HG02870 (cell line): ENCODE data around the gene VPS18.

Experiments
- ATAC-seq: cut with Tn5 transposase; IDR thresholded peaks from one replicate; pipeline ENCODE4 v1.9.1; 2021; ENCODE audit warnings: mild to moderate bottlenecking, moderate library complexity; ENCODE audit not compliant: unreplicated experiment

The VPS18 gene

DNA sequence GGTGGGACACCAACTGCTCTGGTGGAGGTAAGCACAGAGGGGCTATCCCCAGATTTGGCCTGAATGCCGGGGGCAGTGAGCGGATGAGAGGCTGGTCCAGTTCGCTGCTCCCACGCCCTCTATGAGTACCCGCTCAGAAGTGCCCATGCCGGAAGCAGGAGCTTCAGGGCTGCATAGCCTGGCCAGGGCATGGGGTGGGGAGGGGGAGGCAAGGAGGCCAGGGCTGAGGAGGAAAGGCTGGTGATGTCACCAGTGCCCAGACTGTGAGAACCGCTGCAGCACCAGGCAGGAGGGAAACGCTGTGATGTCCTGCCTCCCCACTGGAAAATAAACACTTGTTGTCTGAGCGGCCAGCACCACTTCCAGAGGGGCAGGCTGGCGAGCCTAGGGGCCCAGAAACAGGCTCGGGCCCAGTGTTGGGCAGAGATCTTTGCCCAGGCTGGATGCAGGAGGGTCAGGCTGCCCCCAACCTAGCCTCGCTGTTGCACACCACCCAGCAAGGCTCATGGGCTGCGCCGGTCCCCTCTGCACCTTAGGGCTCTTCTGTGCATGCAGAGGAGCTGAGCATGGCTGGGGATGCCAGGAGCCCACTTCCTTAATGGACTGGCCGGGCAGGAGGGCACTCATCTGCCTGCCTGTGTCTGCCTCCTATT is 24.0 kb downstream of the VPS18 start:
- no peak for ATAC-seq

DNA sequence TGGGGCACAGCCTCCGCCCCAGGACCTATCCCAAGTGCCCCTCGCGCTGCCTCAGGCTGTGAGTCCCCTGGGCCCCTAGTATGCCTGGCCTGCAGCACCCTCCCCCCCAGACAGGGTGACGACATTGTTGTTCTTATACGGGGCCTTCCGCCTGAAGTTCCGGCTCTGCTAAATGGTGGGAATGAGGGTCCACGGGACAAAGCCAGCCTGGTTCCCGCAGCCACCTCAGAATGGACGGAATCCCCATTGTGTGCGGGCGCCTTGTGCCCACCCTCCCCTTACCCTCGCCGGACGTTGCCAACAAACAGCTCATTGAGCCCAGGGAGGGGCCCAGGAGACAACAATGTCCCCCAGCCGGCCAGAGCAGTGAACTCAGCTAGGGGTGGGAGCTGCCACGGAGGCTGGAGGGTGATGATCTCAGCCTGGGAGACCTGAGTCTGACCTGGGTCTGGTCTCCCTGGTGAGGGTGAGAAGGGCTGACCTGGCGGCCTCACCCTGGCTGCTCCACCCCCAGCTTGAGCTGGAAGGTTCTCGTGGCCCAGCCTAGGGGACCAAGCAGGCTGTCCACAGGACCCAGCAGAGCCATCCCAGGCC is 24.6 kb downstream of the VPS18 start:
- ATAC-seq: no peak

GRCh38 chr15:40921949-40922607 is 27.8 kb downstream of the VPS18 start:
- no peak for ATAC-seq

- no peak for ATAC-seq
Observed at GRCh38 chr15:40922608-40923005, 28.4 kb downstream of the VPS18 start.

DNA sequence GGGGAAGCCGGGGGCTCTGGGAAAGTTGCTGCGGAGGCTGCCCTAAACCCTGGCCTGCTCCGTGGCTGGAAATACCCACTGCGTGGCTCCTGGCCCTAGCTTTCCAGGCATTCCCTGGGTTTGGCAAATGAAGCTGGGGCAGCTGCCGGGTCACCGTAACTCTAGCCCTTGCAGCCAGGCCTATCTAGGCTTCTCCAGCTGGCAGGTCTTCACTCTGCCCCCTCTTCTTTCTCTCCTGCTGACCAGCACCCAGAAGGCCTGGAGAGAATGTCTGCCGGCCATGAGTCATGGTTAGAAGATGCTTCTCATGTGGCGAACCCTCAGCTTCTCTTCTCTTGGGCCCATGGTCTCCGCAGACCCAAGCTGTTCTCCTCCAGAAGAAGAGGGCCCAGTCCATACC is 29.3 kb downstream of the VPS18 start:
- ATAC-seq: no peak

DNA sequence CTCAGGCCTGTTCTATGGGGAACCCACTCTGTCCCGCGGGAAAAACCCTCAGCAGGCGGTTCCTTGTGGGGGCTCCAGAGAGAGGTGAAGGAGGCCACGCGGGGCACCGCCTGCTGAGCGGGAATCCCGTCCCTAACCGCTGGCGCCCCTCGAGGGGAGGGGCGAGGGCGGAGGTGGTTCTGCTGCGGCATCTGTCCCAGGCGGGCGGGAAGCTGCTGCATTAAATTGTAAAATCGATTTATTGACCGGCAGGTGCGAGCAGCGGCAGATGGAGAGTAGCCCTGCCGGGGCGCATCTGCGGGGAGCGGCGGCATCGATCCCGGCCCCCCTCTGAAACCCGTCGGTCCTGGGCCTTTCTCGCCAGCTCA is 31.2 kb downstream of the VPS18 start:
- no peak for ATAC-seq

- ATAC-seq: no peak
Observed at GRCh38 chr15:40925863-40926658, 31.8 kb downstream of the VPS18 start.

GRCh38 chr15:40926659-40927494 is 32.6 kb downstream of the VPS18 start:
- no peak for ATAC-seq

DNA sequence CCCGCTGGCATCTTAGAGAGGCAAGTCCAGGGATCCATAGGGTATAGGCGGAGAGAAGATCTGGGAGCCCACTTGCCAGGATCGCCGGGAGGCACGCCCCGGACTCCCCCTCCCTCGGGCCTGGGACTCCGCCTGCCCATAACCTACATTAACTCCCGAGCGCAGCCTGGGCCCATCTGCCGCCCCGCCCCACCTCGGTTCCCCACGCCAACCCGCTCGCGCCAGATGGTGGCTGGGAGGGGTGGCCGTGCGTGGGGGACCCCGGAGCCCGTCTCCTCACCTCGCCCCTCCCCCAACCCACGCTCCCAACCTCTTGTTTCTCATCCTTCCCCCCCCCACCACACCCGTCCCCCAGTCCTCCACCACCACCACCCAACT is 33.2 kb downstream of the VPS18 start:
- no peak for ATAC-seq

GRCh38 chr15:40927873-40928806 is 33.9 kb downstream of the VPS18 start:
- no peak for ATAC-seq

- ATAC-seq: no peak
Observed at GRCh38 chr15:40928821-40929659, 34.8 kb downstream of the VPS18 start, which contains the start of gene DLL4. Gene DLL4 (plus strand): TSS chr15:40929340. CDS start chr15:40929669, 329 bp downstream.

DNA sequence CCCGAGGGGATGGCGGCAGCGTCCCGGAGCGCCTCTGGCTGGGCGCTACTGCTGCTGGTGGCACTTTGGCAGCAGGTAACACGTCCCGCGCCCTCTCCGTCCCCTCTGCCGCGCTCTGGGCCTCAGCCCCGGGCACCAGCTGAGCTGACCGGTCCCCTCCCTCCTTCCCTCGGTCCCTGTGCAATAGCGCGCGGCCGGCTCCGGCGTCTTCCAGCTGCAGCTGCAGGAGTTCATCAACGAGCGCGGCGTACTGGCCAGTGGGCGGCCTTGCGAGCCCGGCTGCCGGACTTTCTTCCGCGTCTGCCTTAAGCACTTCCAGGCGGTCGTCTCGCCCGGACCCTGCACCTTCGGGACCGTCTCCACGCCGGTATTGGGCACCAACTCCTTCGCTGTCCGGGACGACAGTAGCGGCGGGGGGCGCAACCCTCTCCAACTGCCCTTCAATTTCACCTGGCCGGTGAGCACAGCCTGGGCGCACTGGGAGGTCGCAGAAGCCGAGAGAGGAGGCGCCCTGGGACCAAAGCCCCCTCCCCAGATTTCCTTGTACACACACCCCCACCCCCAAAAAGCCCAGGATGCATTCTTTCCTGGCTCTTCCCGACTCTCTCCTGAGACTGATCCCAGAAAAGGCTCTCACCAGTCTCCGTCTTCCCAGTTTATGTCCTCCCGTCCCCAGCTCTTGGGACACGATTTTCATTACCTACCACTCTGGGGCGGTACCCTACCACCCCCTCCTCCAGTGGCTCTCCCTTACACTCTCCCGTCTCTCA is 35.6 kb downstream of the VPS18 start:
- ATAC-seq: no peak

GRCh38 chr15:40930430-40931299 is 36.4 kb downstream of the VPS18 start:
- ATAC-seq: no peak

GRCh38 chr15:40931300-40932142 is 37.3 kb downstream of the VPS18 start:
- ATAC-seq: no peak

DNA sequence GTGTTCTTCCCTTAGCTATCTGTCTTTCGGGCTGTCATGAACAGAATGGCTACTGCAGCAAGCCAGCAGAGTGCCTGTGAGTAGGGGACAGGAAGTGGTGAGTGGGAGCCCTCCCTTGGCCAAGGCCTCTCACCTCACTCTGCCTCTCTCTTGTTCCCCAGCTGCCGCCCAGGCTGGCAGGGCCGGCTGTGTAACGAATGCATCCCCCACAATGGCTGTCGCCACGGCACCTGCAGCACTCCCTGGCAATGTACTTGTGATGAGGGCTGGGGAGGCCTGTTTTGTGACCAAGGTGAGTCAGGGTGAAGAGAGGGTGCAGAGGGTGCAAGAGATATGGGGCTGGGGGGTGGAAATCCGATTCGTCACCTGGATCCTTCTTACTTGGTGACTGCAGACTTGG is 37.9 kb downstream of the VPS18 start:
- no peak for ATAC-seq
